VCaP (cell line): ENCODE measurements around the gene PSMB8.

ENCODE experiments used
- H3K27ac ChIP-seq: fragments of 450-650 bp; 2 replicates; pipeline ENCODE4 v1.5.1; 2017
- TF ChIP-seq, protein P1 (sequence below): fragments of 450-650 bp; conservative IDR thresholded peaks from 2 replicates; pipeline ENCODE4 v1.5.1; 2017; ENCODE audit warnings: mild to moderate bottlenecking, moderate library complexity

The PSMB8 gene

DNA sequence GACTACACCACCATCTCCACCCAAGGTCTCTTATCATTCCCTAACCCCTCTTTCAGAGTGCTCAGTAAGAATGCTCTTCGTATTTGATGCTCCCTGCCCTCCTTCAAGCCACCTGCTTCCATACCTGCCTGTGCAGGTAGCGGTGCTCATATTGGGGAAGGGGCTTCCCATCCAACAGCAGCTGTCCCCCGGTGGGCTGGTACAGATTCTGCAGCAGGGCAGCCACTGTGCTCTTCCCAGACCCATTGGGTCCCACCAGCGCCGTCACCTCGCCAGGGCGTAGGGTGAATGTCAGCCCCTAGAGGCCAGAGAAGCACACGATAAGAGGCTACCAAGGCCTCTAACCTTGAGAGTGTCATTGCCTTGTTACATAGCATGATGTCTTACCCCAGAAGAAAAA is 3.9 kb upstream of the PSMB8 start:
- TF ChIP-seq, protein P1, sequence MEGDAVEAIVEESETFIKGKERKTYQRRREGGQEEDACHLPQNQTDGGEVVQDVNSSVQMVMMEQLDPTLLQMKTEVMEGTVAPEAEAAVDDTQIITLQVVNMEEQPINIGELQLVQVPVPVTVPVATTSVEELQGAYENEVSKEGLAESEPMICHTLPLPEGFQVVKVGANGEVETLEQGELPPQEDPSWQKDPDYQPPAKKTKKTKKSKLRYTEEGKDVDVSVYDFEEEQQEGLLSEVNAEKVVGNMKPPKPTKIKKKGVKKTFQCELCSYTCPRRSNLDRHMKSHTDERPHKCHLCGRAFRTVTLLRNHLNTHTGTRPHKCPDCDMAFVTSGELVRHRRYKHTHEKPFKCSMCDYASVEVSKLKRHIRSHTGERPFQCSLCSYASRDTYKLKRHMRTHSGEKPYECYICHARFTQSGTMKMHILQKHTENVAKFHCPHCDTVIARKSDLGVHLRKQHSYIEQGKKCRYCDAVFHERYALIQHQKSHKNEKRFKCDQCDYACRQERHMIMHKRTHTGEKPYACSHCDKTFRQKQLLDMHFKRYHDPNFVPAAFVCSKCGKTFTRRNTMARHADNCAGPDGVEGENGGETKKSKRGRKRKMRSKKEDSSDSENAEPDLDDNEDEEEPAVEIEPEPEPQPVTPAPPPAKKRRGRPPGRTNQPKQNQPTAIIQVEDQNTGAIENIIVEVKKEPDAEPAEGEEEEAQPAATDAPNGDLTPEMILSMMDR: no peak
- H3K27ac ChIP-seq: no peak overlapping the region

DNA sequence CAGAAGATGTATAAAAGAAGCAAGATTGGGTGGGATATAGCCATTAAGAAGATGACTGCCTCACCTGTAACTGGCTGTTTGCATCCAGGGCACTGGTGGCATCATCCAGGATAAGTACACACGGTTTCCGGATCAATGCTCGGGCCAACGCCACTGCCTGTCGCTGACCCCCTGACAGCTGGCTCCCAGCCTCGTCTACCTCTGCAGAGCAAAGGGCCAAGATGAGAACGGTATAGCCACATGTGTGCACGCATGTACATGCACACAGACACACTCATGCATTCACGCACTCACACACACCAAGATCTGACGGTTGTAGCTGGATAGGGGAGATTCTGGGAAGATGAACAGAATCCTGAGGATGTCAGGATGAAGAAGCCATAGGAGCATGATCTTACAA is 3.2 kb upstream of the PSMB8 start:
- TF ChIP-seq, protein P1: no peak
- no peak overlapping the region for H3K27ac ChIP-seq

DNA sequence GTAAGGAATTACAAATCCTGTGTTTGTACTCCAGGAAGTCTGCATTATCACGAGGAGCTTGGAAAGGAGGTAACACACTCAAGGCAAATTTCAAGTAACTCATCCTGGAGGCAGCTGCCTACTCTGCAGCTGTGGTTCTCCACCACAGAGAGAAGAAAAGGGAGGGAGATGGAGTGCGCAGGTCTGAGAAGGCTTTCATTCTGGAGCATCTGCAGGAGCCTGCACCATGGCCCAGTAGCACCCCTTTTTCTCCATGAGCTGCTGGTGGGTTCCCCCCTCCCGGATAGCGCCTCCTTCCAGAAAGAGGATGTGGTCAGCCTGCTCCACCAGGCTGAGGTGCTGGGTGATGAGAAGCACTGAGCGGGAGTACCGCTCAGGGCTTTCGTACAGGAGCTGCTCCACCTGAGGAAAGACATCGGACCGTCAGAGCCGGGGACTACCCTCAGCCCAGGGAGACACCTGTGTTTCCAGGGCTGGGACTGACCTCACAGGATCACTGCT is 1.6 kb upstream of the PSMB8 start:
- TF ChIP-seq, protein P1: no peak
- H3K27ac ChIP-seq: no peak overlapping the region; the same call in 1 of the 2 replicates

DNA sequence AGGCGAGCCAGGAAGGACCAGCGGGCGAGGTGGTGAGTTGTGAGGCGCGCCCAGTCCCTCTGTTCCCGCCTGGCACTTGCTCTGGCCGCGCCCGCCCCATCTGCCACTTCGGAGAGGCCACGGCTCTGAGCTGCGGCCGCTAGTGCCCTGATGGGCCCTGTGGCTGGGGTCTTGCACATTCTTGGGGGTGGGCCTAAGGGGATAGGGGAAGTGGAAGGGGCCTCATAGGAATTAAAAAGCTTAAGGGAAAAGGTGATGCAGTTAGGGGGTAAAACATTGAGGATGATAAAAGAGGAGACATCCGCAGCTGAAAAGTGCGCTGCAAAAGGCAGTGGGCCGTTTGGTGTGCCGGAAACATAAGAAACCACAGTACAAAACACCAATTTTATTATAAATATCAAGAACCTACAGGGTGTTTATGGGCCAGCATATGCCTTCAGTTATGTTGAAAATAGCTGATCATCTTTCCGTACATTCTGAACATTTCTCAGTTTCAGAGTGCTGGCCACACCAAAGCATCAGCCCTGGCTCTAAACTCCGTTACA is 1.1 kb upstream of the PSMB8 start:
- peak overlapping the region; percentile 77 for H3K27ac ChIP-seq
- TF ChIP-seq, protein P1: no peak

DNA sequence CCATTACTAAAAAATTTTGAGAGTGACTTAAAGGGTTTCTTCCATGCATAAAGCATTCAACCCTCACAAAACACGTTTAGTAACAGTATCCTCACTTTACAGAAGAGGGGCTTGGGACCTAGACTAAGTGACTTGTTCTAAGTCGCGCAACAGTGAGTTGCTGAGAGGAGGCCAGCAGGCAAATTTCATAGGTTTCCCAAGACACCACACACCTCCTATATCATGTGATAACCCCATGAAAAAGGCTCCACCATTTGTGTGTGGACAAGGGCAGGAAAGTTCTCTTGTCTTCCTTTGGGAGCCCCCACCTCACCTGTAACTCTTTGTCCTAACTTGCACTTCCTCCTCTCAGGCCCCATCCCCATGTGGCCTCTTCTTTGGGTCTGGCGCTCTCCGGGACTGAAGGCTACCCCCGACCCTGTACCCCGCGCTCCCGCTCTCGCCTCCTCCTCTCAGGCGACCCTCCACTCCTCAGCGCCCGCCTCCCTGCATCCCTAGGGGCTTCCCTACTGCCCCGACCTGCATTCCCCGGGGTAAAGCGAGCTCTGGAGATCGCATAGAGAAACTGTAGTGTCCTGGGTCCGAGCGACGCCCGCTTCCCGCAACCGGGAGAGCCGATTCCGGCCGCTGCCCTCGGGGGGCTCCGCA is 392 bp downstream of the PSMB8 start:
- peak overlapping the region; percentile 77 for H3K27ac ChIP-seq
- TF ChIP-seq, protein P1: no peak

DNA sequence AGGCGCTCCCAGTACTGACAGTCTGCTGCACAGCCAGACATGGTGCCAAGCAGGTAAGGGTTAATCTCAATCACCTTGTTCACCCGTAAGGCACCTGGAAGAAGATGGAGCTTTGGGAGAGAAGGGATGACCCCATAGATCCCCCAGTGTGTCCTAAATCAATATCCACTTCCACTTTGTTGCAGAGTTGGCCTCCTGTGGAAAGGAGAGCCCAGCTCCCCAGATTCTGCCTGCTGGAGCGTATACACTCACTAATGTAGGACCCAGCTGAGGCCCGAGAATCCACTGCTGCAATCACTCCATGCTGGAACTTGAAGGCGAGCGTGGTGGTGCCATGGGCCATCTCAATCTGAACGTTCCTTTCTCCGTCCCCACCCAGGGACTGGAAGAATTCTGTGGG is 1.2 kb downstream of the PSMB8 start:
- peak overlapping the region; percentile 77; the same call in 1 of the 2 replicates for H3K27ac ChIP-seq

DNA sequence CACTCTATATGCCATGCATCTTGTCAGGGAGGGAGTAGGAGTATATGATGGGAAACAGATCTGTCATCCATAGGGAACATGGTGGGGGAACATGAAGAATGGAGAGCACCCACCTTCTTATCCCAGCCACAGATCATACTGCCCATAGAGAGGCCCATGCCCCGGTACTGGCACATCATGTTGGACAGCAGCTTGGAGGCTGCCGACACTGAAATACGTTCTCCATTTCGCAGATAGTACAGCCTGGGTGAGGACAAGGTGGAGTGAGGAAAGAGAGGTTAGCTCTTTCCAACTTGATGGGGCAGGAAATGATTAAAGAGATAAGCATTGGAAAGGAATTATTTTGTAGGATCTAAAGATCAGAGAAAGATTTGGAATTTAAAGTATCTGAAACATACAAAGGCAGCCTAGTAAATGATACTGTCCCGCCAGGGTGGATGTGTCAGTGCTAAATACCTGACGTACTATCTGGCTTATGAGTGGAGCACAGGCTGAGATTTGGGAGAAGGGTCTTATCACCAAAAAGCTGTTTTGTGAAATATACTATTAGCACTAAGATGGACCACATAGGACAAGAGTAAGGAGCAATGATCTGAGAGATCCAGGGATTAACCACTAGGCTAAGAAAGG is 1.7 kb downstream of the PSMB8 start:
- H3K27ac ChIP-seq: no peak overlapping the region

More for the DNA sequence above, 1.2 kb downstream of the PSMB8 start:
- TF ChIP-seq, protein P1: no peak

More for the DNA sequence above, 1.7 kb downstream of the PSMB8 start:
- TF ChIP-seq, protein P1: no peak
